ENCODE results near the gene ATXN7L2.

Gene ATXN7L2

DNA sequence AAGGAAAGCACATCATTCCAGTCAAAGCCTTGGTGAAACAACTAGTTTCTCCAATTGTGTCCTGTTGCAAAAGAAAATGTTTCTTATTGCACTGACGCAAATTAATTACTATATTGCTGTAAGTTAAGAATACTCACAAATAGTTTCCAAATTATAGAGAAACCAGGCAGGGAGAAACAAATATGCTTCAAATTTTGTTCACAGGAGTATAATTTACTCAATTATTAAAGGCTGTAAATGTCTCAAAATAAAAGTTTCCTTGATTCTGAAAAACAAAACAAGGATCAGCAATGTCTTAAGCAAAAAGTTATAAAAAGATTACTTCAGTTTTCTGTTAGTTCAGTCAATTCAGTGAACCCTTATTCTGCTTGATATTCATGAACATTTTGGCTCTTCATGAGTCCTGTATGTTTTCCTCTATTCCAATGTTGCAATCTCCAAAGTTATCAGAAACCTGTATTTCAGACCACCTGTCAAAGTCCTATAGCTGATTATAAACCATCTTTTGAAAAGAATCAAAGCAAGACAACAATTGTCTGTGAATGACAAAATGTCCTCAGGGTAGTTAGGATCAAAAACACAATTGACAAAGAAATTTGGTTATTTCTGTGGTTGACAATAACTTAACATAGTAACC is 29.1 kb upstream of the ATXN7L2 start:
- no peaks in the 10 kb centered on the region for H3F3A ChIP-seq (ENCODE audit: insufficient read depth, low read length)
- TF ChIP-seq EZH2 (IDR thresholded peaks at IDR 0.05; ENCODE audit: borderline replicate concordance, low read length), result no peak
- TF ChIP-seq, protein P1, sequence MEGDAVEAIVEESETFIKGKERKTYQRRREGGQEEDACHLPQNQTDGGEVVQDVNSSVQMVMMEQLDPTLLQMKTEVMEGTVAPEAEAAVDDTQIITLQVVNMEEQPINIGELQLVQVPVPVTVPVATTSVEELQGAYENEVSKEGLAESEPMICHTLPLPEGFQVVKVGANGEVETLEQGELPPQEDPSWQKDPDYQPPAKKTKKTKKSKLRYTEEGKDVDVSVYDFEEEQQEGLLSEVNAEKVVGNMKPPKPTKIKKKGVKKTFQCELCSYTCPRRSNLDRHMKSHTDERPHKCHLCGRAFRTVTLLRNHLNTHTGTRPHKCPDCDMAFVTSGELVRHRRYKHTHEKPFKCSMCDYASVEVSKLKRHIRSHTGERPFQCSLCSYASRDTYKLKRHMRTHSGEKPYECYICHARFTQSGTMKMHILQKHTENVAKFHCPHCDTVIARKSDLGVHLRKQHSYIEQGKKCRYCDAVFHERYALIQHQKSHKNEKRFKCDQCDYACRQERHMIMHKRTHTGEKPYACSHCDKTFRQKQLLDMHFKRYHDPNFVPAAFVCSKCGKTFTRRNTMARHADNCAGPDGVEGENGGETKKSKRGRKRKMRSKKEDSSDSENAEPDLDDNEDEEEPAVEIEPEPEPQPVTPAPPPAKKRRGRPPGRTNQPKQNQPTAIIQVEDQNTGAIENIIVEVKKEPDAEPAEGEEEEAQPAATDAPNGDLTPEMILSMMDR (IDR thresholded peaks at IDR 0.05; ENCODE audit: low read length), result no peak
- H2AFZ ChIP-seq (ENCODE audit: low read length), result no peak overlapping the region
- H4K20me1 ChIP-seq (ENCODE audit: insufficient read depth, low read length), result no peaks in the 10 kb centered on the region
- H3K9me2 ChIP-seq (ENCODE audit: low read depth, low read length), result no peaks in the 10 kb centered on the region
- no peak overlapping the region for H3K4me2 ChIP-seq (ENCODE audit: low read length)
- no peaks in the 10 kb centered on the region for H3K79me2 ChIP-seq (ENCODE audit: insufficient read depth, low read length)
- H3K27me3 ChIP-seq (ENCODE audit: insufficient read depth, low read length), result no peaks in the 10 kb centered on the region
- H3K9ac ChIP-seq (ENCODE audit: low read length), result no peak overlapping the region
- peaks cover 20% of the 10 kb centered on the region; the same call in 1 of the 2 replicates for H3K9me3 ChIP-seq (ENCODE audit: low read length)
- H3K36me3 ChIP-seq (ENCODE audit: insufficient read depth, low read length), result no peaks in the 10 kb centered on the region
- no peaks in the 10 kb centered on the region for H3K4me1 ChIP-seq (ENCODE audit: insufficient read depth, low read length, severe bottlenecking)
- H3K4me3 ChIP-seq (ENCODE audit: low read depth, low read length, poor library complexity, severe bottlenecking), result no peak overlapping the region
- H3K27ac ChIP-seq (ENCODE audit: low read depth, low read length, poor library complexity, severe bottlenecking), result no peak overlapping the region

DNA sequence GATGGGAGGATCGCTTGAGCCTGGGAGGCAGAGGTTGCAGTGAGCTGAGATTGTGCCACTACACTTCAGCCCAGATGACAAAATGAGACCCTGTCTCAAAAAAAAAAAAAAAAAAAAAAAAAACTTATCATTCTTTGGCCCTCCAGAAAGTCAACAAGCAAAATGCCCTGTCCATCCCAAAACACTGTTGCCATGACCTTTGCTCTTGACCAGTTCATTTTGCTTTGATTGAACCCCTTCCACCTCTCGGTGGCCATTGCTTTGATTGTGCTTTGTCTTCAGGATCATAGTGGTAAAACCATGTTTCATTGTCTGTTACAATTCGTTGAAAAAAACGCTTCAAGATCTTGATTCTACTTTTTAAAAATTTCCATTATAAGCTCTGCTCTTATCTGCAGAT is 25.9 kb upstream of the ATXN7L2 start:
- H3K4me1 ChIP-seq (ENCODE audit: insufficient read depth, low read length, severe bottlenecking), result no peaks in the 10 kb centered on the region
- H2AFZ ChIP-seq (ENCODE audit: low read length), result no peak overlapping the region
- no peaks in the 10 kb centered on the region for H3K79me2 ChIP-seq (ENCODE audit: insufficient read depth, low read length)
- no peak overlapping the region for H3K9ac ChIP-seq (ENCODE audit: low read length)
- peaks cover 17% of the 10 kb centered on the region; the same call in 1 of the 2 replicates for H3K9me3 ChIP-seq (ENCODE audit: low read length)
- H3K9me2 ChIP-seq (ENCODE audit: low read depth, low read length), result no peaks in the 10 kb centered on the region
- H3K27me3 ChIP-seq (ENCODE audit: insufficient read depth, low read length), result no peaks in the 10 kb centered on the region
- H3K4me2 ChIP-seq (ENCODE audit: low read length), result no peak overlapping the region
- H3F3A ChIP-seq (ENCODE audit: insufficient read depth, low read length), result no peaks in the 10 kb centered on the region
- TF ChIP-seq, protein P1 (IDR thresholded peaks at IDR 0.05; ENCODE audit: low read length), result no peak
- TF ChIP-seq EZH2 (IDR thresholded peaks at IDR 0.05; ENCODE audit: borderline replicate concordance, low read length), result no peak
- no peaks in the 10 kb centered on the region for H3K36me3 ChIP-seq (ENCODE audit: insufficient read depth, low read length)
- H3K4me3 ChIP-seq (ENCODE audit: low read depth, low read length, poor library complexity, severe bottlenecking), result no peak overlapping the region
- no peak overlapping the region for H3K27ac ChIP-seq (ENCODE audit: low read depth, low read length, poor library complexity, severe bottlenecking)
- no peaks in the 10 kb centered on the region for H4K20me1 ChIP-seq (ENCODE audit: insufficient read depth, low read length)

DNA sequence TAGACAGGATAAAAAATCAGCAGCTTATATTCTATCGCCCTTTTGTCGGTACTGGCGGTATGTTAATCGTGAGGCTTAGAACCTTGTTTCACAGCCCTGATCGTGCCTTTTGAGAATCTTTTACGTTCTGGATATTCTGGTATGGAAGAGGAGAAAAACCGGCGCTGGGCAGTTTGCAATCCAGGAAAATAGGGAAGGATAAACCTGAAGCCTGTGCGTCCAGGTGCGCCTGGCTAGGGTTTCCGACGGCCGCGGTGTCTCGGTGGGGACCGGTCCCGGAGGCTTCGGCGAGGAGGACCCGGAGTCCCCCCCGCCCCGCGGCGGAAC is 17.6 kb upstream of the ATXN7L2 start:
- TF ChIP-seq, protein P1 (IDR thresholded peaks at IDR 0.05; ENCODE audit: low read length), result no peak
- no peak for TF ChIP-seq EZH2 (IDR thresholded peaks at IDR 0.05; ENCODE audit: borderline replicate concordance, low read length)
- Histone ChIP-seq H3K27ac (ENCODE audit: low read depth, low read length, poor library complexity, severe bottlenecking) (no peak overlapping the region), H4K20me1 (ENCODE audit: insufficient read depth, low read length) (no peaks in the 10 kb centered on the region), H3K9me2 (ENCODE audit: low read depth, low read length) (no peaks in the 10 kb centered on the region), H3K9me3 (ENCODE audit: low read length) (no peaks in the 10 kb centered on the region), H3K36me3 (ENCODE audit: insufficient read depth, low read length) (no peaks in the 10 kb centered on the region), H3K4me2 (ENCODE audit: low read length) (no peak overlapping the region), H2AFZ (ENCODE audit: low read length) (no peak overlapping the region), H3K27me3 (ENCODE audit: insufficient read depth, low read length) (no peaks in the 10 kb centered on the region), H3K4me3 (ENCODE audit: low read depth, low read length, poor library complexity, severe bottlenecking) (no peak overlapping the region), H3K4me1 (ENCODE audit: insufficient read depth, low read length, severe bottlenecking) (no peaks in the 10 kb centered on the region), H3K79me2 (ENCODE audit: insufficient read depth, low read length) (no peaks in the 10 kb centered on the region), H3F3A (ENCODE audit: insufficient read depth, low read length) (no peaks in the 10 kb centered on the region), H3K9ac (ENCODE audit: low read length) (no peak overlapping the region)
